K562 (cell line): Measurements from ENCODE around the gene ZNF302. TPM values are rescaled to one million over a fixed set of nuclear protein-coding genes. Genes with fewer than 3 reads are reported as not detected.

ENCODE experiments used
- ATAC-seq: fragments of 200-7000 bp; cut with Tn5 transposase; 3 replicates; pipeline ENCODE4 v1.9.1; 2020; ENCODE audit warnings: moderate library complexity
- BruUV-seq: library from RNA; stranded (reverse); fragments of 400-500 nt; replicated peaks from 2 replicates; lab custom pipeline; 2021; lab: Mats Ljungman, UMichigan
- CTCF ChIA-PET: fragments of 300-600 bp; formaldehyde crosslinking; extraction: SDS; loops from one replicate; lab custom pipeline; 2021; ENCODE audit warnings: low intra/inter-chr PET ratio; lab: Yijun Ruan, JAX
- POLR2A ChIA-PET: fragments of 300-600, 350-650 bp; sonication (Branson Sonifier 250); formaldehyde crosslinking; extraction: SDS; loops from one replicate; lab custom pipeline; 2021; ENCODE audit warnings: antibody characterized with exemption, inconsistent platforms; lab: Yijun Ruan, JAX
- DNase-seq, 4 experiments: peaks; one replicate each; pipeline versions ENCODE4 v3.0.0 to v3.0.0-alpha.2; 2011 to 2018; ENCODE audit warnings: low spot score in 3 of 4, mixed read lengths in 3 of 4; ENCODE audit errors: extremely low read depth in 1 of 4
- FAIRE-seq: peaks from 2 replicates; lab custom pipeline; 2011; peaks lifted over from hg19 to GRCh38; lab: Jason Lieb, UNC
- H2AFZ ChIP-seq: 2 replicates; pipeline ENCODE4 v1.6.0; 2011; ENCODE audit warnings: low read depth, low read length, control low read depth, inconsistent platforms
- H3K27ac ChIP-seq: fragments of 200-600 bp; 3 replicates; pipeline ENCODE4 v1.8.0; 2011; ENCODE audit warnings: low read depth, mild to moderate bottlenecking, control low read depth, inconsistent platforms, low read length, moderate library complexity, mixed read lengths; ENCODE audit errors: extremely low read depth
- H3K27me3 ChIP-seq, 2 experiments: fragments of 300-600 bp in 1 of 2; 2 replicates in 1 of 2; 3 replicates in 1 of 2; pipeline versions ENCODE4 v1.6.0 to v1.8.0; 2011; ENCODE audit warnings: inconsistent platforms in 2 of 2, low read length in 2 of 2, mild to moderate bottlenecking in 1 of 2, mixed read lengths in 1 of 2, moderate library complexity in 1 of 2; ENCODE audit not compliant: control insufficient read depth in 2 of 2, insufficient read depth in 2 of 2
- H3K36me3 ChIP-seq: fragments of 300-600 bp; 3 replicates; pipeline ENCODE4 v1.8.0; 2011; ENCODE audit warnings: mild to moderate bottlenecking, low read length, inconsistent platforms; ENCODE audit not compliant: control insufficient read depth, insufficient read depth
- H3K4me1 ChIP-seq, 2 experiments: fragments of 200-600 bp in 1 of 2; replicated peaks in 1 of 2; 2 replicates in 1 of 2; 3 replicates in 1 of 2; pipeline versions ENCODE4 v1.5.1 to v1.8.0; 2011; ENCODE audit warnings: inconsistent platforms in 2 of 2, low read length in 2 of 2, mild to moderate bottlenecking in 1 of 2, mixed read lengths in 1 of 2, moderate library complexity in 1 of 2; ENCODE audit not compliant: control insufficient read depth in 2 of 2, insufficient read depth in 2 of 2
- H3K4me2 ChIP-seq: 2 replicates; pipeline ENCODE4 v1.6.1; 2011; ENCODE audit warnings: low read length, control low read depth, inconsistent platforms, mixed read lengths; ENCODE audit not compliant: insufficient read depth
- H3K4me3 ChIP-seq: fragments of 200-600 bp; sonication (generic), shearing (Covaris generic); 2 replicates; pipeline ENCODE4 v1.5.1; 2016; ENCODE audit warnings: control low read depth, inconsistent platforms
- H3K79me2 ChIP-seq: fragments of 200-600 bp; 3 replicates; pipeline ENCODE4 v1.8.0; 2011; ENCODE audit warnings: low read length, inconsistent platforms; ENCODE audit not compliant: control insufficient read depth, insufficient read depth
- H3K9ac ChIP-seq, 2 experiments: 2 replicates each; pipeline versions ENCODE4 v1.6.0 to v1.6.1; 2011; ENCODE audit warnings: low read depth in 2 of 2, low read length in 2 of 2, control low read depth in 1 of 2, inconsistent platforms in 1 of 2, mild to moderate bottlenecking in 1 of 2, mixed read lengths in 1 of 2; ENCODE audit not compliant: insufficient read depth in 1 of 2
- H3K9me1 ChIP-seq: one replicate; pipeline ENCODE4 v1.6.0; 2011; ENCODE audit warnings: inconsistent platforms, mild to moderate bottlenecking, low read length, moderate library complexity; ENCODE audit not compliant: control insufficient read depth, insufficient read depth
- H3K9me3 ChIP-seq: replicated peaks from 2 replicates; pipeline ENCODE4 v1.5.1; 2011; ENCODE audit warnings: low read depth, low read length, inconsistent platforms; ENCODE audit not compliant: control insufficient read depth, insufficient read depth
- H4K20me1 ChIP-seq: replicated peaks from 2 replicates; pipeline ENCODE4 v1.6.1; 2011; ENCODE audit warnings: low read length, inconsistent platforms, mixed read lengths; ENCODE audit not compliant: control insufficient read depth, insufficient read depth
- CREBBP ChIP-seq: IDR thresholded peaks from one replicate; pipeline ENCODE4 v1.6.1; 2012; ENCODE audit warnings: low read depth, mild to moderate bottlenecking, control low read depth, inconsistent platforms, low read length
- HDAC3 ChIP-seq: fragments of 450-650 bp; IDR thresholded peaks from 2 replicates; pipeline ENCODE4 v1.6.1; 2018; ENCODE audit warnings: borderline replicate concordance, mild to moderate bottlenecking, moderate library complexity; ENCODE audit not compliant: partially characterized antibody
- MTF1 ChIP-seq: fragments of 250-450 bp; sonication (Bioruptor Pico); IDR thresholded peaks from 2 replicates; pipeline ENCODE4 v1.9.0; 2021; ENCODE audit warnings: moderate library complexity, mild to moderate bottlenecking, inconsistent platforms, borderline replicate concordance
- PCBP1 ChIP-seq: fragments of 200-400 bp; formaldehyde crosslinking; IDR thresholded peaks from 2 replicates; pipeline ENCODE4 v1.6.1; 2018; ENCODE audit warnings: mild to moderate bottlenecking, low read depth, low read length; ENCODE audit not compliant: poor library complexity, severe bottlenecking
- PYGO2 ChIP-seq: fragments of 450-650 bp; IDR thresholded peaks from 2 replicates; pipeline ENCODE4 v1.6.1; 2016; ENCODE audit warnings: mild to moderate bottlenecking, missing genetic modification characterization, moderate library complexity, missing compliant biosample characterization
- RBM14 ChIP-seq: fragments of 200-400 bp; formaldehyde crosslinking; IDR thresholded peaks from 2 replicates; pipeline ENCODE4 v1.6.1; 2018; ENCODE audit warnings: low read depth, mild to moderate bottlenecking, low read length, moderate library complexity, borderline replicate concordance; ENCODE audit not compliant: insufficient read depth
- RBM17 ChIP-seq: fragments of 200-400 bp; formaldehyde crosslinking; IDR thresholded peaks from 2 replicates; pipeline ENCODE4 v1.6.1; 2017; ENCODE audit warnings: low read depth, mild to moderate bottlenecking, low read length, borderline replicate concordance
- SMAD2 ChIP-seq: fragments of 150-350 bp; IDR thresholded peaks from 2 replicates; pipeline ENCODE4 v1.6.1; 2014; ENCODE audit warnings: low read depth, mild to moderate bottlenecking, low read length
- YY1 ChIP-seq, 3 experiments: IDR thresholded peaks; 2 replicates each; pipeline ENCODE4 v1.6.1; 2011; ENCODE audit warnings: low read length in 2 of 3, mild to moderate bottlenecking in 2 of 3, moderate library complexity in 2 of 3, borderline replicate concordance in 1 of 3, control low read depth in 1 of 3, low read depth in 1 of 3; ENCODE audit not compliant: insufficient read depth in 3 of 3, insufficient replicate concordance in 2 of 3, control insufficient read depth in 1 of 3, insufficient read length in 1 of 3; ENCODE audit errors: extremely low read depth in 1 of 3
- ZBTB1 ChIP-seq: sonication (generic); formaldehyde crosslinking; IDR thresholded peaks from 2 replicates; pipeline ENCODE4 v1.8.1; 2023; ENCODE audit warnings: missing genetic modification reagents, low read depth, mild to moderate bottlenecking, borderline replicate concordance
- WGBS: fragments of 100-300 bp; shearing (Covaris generic); methylation state at CpG from one replicate; pipeline ENCODE4 v1.1.6; 2016; ENCODE audit warnings: low coverage, mixed read lengths; ENCODE audit not compliant: insufficient coverage; ENCODE audit errors: missing lambda C conversion rate; 5-methylcytosine and 5-hydroxymethylcytosine counted together
- in situ Hi-C: fragments of 300-500 bp; cut with MboI; formaldehyde crosslinking; loops from 4 replicates; pipeline ENCODE4 v1.15.0; 2018; ENCODE audit warnings: inconsistent platforms, mixed read lengths
- intact Hi-C: fragments of 100-400 bp; cut with micrococcal nuclease; formaldehyde crosslinking; loops from 2 replicates; pipeline ENCODE4 v1.14.2; 2022
- polyA plus RNA-seq, 8 experiments: library from polyadenylated mRNA; depleted of rRNA in 4 of 8; stranded (reverse) in 5 of 8; unstranded in 3 of 8; fragments of >200 nt; fragmentation: Nextera tagmentation in 2 of 8; fragmentation: Illumina TruSeq in 1 of 8; extraction: Ambion mirVana in 2 of 8; extraction: Trizol in 1 of 8; gene quantifications; 2 replicates each; pipeline versions ENCODE4 v1.2.1 to v1.2.3, GENCODE V29; 2011 to 2014; ENCODE audit warnings: inconsistent platforms in 1 of 8, missing spikeins in 1 of 8
- total RNA-seq, 7 experiments: library from RNA; depleted of rRNA in 6 of 7; stranded (reverse); fragments of >200 nt in 6 of 7; fragmentation: Illumina TruSeq in 2 of 7; extraction: Trizol in 2 of 7; gene quantifications; 2 replicates each; pipeline versions ENCODE4 v1.2.1 to v1.2.3, GENCODE V29; 2011 to 2021; ENCODE audit warnings: low replicate concordance in 1 of 7
- TF ChIP-seq, protein P1 (sequence below): sonication (generic); formaldehyde crosslinking; IDR thresholded peaks from 2 replicates; pipeline ENCODE4 v1.8.0; 2022; ENCODE audit warnings: mild to moderate bottlenecking, low read depth, missing genetic modification reagents
- TF ChIP-seq, protein P2 (sequence below): fragments of 150-350 bp; conservative IDR thresholded peaks from 2 replicates; pipeline ENCODE4 v1.6.1; 2014; ENCODE audit warnings: low read length

ZNF302 gene
- total and polyA plus RNA-seq, 9 of the 15 experiments (the other 6 are each of a cell fraction or from before 2014, with no cell fraction given) = 0.08 to 1.0 (median 0.27) TPM; not detected in 1

DNA sequence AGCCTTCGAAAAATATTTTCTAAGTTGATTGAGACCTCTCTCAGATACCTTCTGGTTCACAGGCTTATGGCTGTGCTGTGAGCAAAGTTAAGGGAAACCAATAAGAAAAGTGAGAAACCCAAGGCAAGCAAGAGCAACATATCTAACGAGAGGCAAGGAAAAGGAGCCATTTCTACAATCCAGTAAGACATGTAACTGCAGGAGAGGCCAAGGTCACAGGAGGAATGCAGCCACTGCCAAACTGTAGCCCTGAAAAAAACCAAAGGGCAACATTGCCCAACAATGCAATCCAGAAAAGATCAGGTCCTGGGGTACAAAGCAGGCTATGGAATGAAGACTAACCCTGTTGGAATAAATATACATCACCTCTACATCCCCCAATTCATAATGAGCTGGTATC, 21.8 kb upstream of the ZNF302 start:
- H3K79me2 ChIP-seq = no peaks in the 10 kb centered on the region
- no peak overlapping the region for H3K9ac ChIP-seq
- H2AFZ ChIP-seq = no peak overlapping the region
- 0% methylated on average over 2 of the region's 2 CpGs for WGBS
- no peak overlapping the region for H3K4me2 ChIP-seq
- H3K9me1 ChIP-seq = no peaks in the 10 kb centered on the region
- in situ Hi-C loops (no loop called here), intact Hi-C loops (no loop called here)
- no TSS peak for BruUV-seq
- TF ChIP-seq ZBTB1 = no peak
- TF ChIP-seq, protein P1, sequence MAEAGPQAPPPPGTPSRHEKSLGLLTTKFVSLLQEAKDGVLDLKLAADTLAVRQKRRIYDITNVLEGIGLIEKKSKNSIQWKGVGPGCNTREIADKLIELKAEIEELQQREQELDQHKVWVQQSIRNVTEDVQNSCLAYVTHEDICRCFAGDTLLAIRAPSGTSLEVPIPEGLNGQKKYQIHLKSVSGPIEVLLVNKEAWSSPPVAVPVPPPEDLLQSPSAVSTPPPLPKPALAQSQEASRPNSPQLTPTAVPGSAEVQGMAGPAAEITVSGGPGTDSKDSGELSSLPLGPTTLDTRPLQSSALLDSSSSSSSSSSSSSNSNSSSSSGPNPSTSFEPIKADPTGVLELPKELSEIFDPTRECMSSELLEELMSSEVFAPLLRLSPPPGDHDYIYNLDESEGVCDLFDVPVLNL (CRISPR knock-in tag) = no peak
- no peak for TF ChIP-seq PYGO2 (tag)
- no peak for TF ChIP-seq SMAD2
- no peak for TF ChIP-seq CREBBP
- TF ChIP-seq, protein P2, sequence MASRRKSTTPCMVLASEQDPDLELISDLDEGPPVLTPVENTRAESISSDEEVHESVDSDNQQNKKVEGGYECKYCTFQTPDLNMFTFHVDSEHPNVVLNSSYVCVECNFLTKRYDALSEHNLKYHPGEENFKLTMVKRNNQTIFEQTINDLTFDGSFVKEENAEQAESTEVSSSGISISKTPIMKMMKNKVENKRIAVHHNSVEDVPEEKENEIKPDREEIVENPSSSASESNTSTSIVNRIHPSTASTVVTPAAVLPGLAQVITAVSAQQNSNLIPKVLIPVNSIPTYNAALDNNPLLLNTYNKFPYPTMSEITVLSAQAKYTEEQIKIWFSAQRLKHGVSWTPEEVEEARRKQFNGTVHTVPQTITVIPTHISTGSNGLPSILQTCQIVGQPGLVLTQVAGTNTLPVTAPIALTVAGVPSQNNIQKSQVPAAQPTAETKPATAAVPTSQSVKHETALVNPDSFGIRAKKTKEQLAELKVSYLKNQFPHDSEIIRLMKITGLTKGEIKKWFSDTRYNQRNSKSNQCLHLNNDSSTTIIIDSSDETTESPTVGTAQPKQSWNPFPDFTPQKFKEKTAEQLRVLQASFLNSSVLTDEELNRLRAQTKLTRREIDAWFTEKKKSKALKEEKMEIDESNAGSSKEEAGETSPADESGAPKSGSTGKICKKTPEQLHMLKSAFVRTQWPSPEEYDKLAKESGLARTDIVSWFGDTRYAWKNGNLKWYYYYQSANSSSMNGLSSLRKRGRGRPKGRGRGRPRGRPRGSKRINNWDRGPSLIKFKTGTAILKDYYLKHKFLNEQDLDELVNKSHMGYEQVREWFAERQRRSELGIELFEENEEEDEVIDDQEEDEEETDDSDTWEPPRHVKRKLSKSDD = no peak
- no peak for TF ChIP-seq PCBP1
- TF ChIP-seq YY1 (IDR thresholded peaks at IDR 0.05; ENCODE audit: borderline replicate concordance in 1 of 3, control insufficient read depth in 1 of 3, extremely low read depth in 1 of 3, insufficient read depth in 3 of 3, insufficient read length in 1 of 3, insufficient replicate concordance in 2 of 3, low read depth in 1 of 3, low read length in 2 of 3) = no peak
- TF ChIP-seq RBM17 = no peak
- no peak for TF ChIP-seq HDAC3
- TF ChIP-seq RBM14 = no peak
- no peak for TF ChIP-seq MTF1
- ChIA-PET POLR2A (no interaction called here), CTCF (no interaction called here)
- no peaks in the 10 kb centered on the region for H3K36me3 ChIP-seq
- no peak overlapping the region for H3K27ac ChIP-seq
- ATAC-seq (no peak), DNase-seq (no peak), FAIRE-seq (no peak)
- no peaks in the 10 kb centered on the region for H3K27me3 ChIP-seq
- H3K9me3 ChIP-seq = no peaks in the 10 kb centered on the region
- H4K20me1 ChIP-seq = no peaks in the 10 kb centered on the region
- H3K4me1 ChIP-seq = no peaks in the 10 kb centered on the region
- H3K4me3 ChIP-seq = no peak overlapping the region
